EH (cell line): ENCODE data around the gene CHST12.
A peak's percentile ranks its signal among the peaks of the same experiment; 100 is the strongest.
"Not testable (repeated sequence)": the region's sequence is repeated elsewhere in the genome, so short reads cannot be mapped to it uniquely, and the experiment has no call there.

Experiments used
- DNase-seq: peaks from one replicate; pipeline ENCODE4 v3.0.0-alpha.2; 2015; ENCODE audit warnings: low read depth

The CHST12 gene

GRCh38 chr7:2435146-2435545 lies 31.7 kb downstream of the CHST12 start:
- DNase-seq, result no peak

GRCh38 chr7:2436341-2437104 lies 33.1 kb downstream of the CHST12 start:
- no peak for DNase-seq

- DNase-seq, result no peak
These were observed 33.7 kb downstream of the CHST12 start for GRCh38 chr7:2437136-2437535.

GRCh38 chr7:2437537-2438148 lies 34.2 kb downstream of the CHST12 start:
- DNase-seq, result no peak

GRCh38 chr7:2438186-2438585 lies 34.8 kb downstream of the CHST12 start:
- DNase-seq, result no peak

- no peak for DNase-seq
These were observed 35.4 kb downstream of the CHST12 start for GRCh38 chr7:2438775-2439174.

- no peak for DNase-seq
These were observed 37.3 kb downstream of the CHST12 start for GRCh38 chr7:2440608-2441245.

GRCh38 chr7:2441430-2442058 lies 38.1 kb downstream of the CHST12 start:
- DNase-seq, result no peak

GRCh38 chr7:2443491-2443890 lies 40.1 kb downstream of the CHST12 start:
- no peak for DNase-seq

- peak; percentile 75 for DNase-seq
These were observed 41.1 kb downstream of the CHST12 start for GRCh38 chr7:2444476-2444875.

- peak; percentile 11 for DNase-seq
These were observed 41.6 kb downstream of the CHST12 start for GRCh38 chr7:2445047-2445446.

GRCh38 chr7:2445898-2446555 lies 42.6 kb downstream of the CHST12 start:
- DNase-seq, result no peak

- DNase-seq, result no peak
These were observed 43.3 kb downstream of the CHST12 start for GRCh38 chr7:2446676-2447075.

GRCh38 chr7:2450198-2451107 lies 47.0 kb downstream of the CHST12 start:
- no peak for DNase-seq

- peak; percentile 73 for DNase-seq
These were observed 48.0 kb downstream of the CHST12 start for GRCh38 chr7:2451171-2452073.

- no peak for DNase-seq
These were observed 48.7 kb downstream of the CHST12 start for GRCh38 chr7:2452074-2452507.

- DNase-seq, result no peak
These were observed 49.3 kb downstream of the CHST12 start for GRCh38 chr7:2452643-2453270.

- not testable (repeated sequence) for DNase-seq
These were observed 50.4 kb downstream of the CHST12 start for GRCh38 chr7:2453849-2454248.

GRCh38 chr7:2459674-2460073 lies 56.3 kb downstream of the CHST12 start:
- no peak for DNase-seq

- DNase-seq, result no peak
These were observed 56.8 kb downstream of the CHST12 start for GRCh38 chr7:2460188-2460587.
